Esophagus muscularis mucosa (tissue), 4 donors: Measurements from ENCODE around the gene MTCP1. TPM values are rescaled to one million over a fixed set of nuclear protein-coding genes. Genes with fewer than 3 reads are reported as not detected.
A peak's percentile ranks its signal among the peaks of the same experiment; 100 is the strongest.

Source experiments
- DNase-seq: peaks from one replicate; pipeline ENCODE4 v3.0.0-alpha.2; 2017; ENCODE audit errors: extremely low spot score
- H3K27ac ChIP-seq, 4 donors: fragments of 200-600 bp; sonication (generic); replicated peaks in 1 of 4; 1 replicate in 3 of 4; 2 replicates in 1 of 4; pipeline ENCODE4 v1.5.1; 2016 to 2019; ENCODE audit warnings: mild to moderate bottlenecking in 1 of 4
- H3K27me3 ChIP-seq, 4 donors: fragments of 200-600 bp; sonication (generic); one replicate each; pipeline versions ENCODE4 v1.5.1 to v1.6.0; 2016 to 2019
- H3K36me3 ChIP-seq, 4 donors: fragments of 200-600 bp; sonication (generic); one replicate each; pipeline ENCODE4 v1.5.1; 2016 to 2019
- H3K4me1 ChIP-seq, 4 donors: fragments of 200-600 bp; sonication (generic); one replicate each; pipeline ENCODE4 v1.5.1; 2016 to 2019
- H3K4me3 ChIP-seq, 4 donors: fragments of 200-600 bp; sonication (generic); 1 replicate in 2 of 4; 2 replicates in 2 of 4; pipeline ENCODE4 v1.5.1; 2016 to 2019; ENCODE audit warnings: mild to moderate bottlenecking in 4 of 4, moderate library complexity in 1 of 4
- H3K9me3 ChIP-seq, 4 donors: fragments of 200-600 bp; sonication (generic); 1 replicate in 3 of 4; 2 replicates in 1 of 4; pipeline ENCODE4 v1.5.1; 2016 to 2019
- CTCF ChIP-seq, 3 experiments: fragments of 200-600 bp in 2 of 3; fragments of 450-650 bp in 1 of 3; sonication (generic) in 2 of 3; IDR thresholded peaks; one replicate each; pipeline ENCODE4 v1.5.1; 2017 to 2019; ENCODE audit warnings: antibody characterized with exemption in 3 of 3, mild to moderate bottlenecking in 2 of 3, moderate library complexity in 1 of 3
- EP300 ChIP-seq: sonication (generic); formaldehyde crosslinking; IDR thresholded peaks from one replicate; pipeline ENCODE4 v1.6.1; 2017; ENCODE audit warnings: antibody characterized with exemption
- POLR2A ChIP-seq: fragments of 450-650 bp; IDR thresholded peaks from one replicate; pipeline ENCODE4 v1.6.1; 2017; ENCODE audit warnings: antibody characterized with exemption, moderate library complexity, mild to moderate bottlenecking, low read depth
- POLR2AphosphoS5 ChIP-seq, 2 donors: sonication (generic); formaldehyde crosslinking; IDR thresholded peaks; one replicate each; pipeline ENCODE4 v1.6.1; 2017; ENCODE audit warnings: antibody characterized with exemption in 2 of 2
- WGBS: methylation state at CpG from one replicate; pipeline ENCODE4 v1.1.5; 2018; 5-methylcytosine and 5-hydroxymethylcytosine counted together
- intact Hi-C: fragments of 100-400 bp; cut with DNase I; formaldehyde crosslinking; loops from one replicate; pipeline ENCODE4 v1.15.1; 2023
- total RNA-seq, 4 donors: library from RNA; depleted of rRNA; stranded (reverse); fragments of >200 nt; gene quantifications; one replicate each; pipeline versions ENCODE4 v1.1.0 to v1.2.1, GENCODE V29; 2016

The MTCP1 gene
- total RNA-seq, 4 donors from 2014 or later, result 2.5 to 4.4 (median 4.2) TPM

GRCh38 chrX:155020591-155020990 lies 50.3 kb downstream of the MTCP1 start:
- TF ChIP-seq EP300 (no peak), POLR2AphosphoS5 (IDR thresholded peaks at IDR 0.05) (no peak), POLR2A (no peak), CTCF (IDR thresholded peaks at IDR 0.05) (no peak)
- Histone ChIP-seq H3K9me3 (no peaks in the 10 kb centered on the region), H3K4me1 (no peaks in the 10 kb centered on the region), H3K27me3 (no peaks in the 10 kb centered on the region), H3K27ac (no peak overlapping the region), H3K4me3 (peak overlapping the region in 1 of 4 donors; percentile 24), H3K36me3 (no peaks in the 10 kb centered on the region)
- 71% methylated on average over 3 of the region's 3 CpGs for WGBS
- no peak for DNase-seq
- intact Hi-C loops, result no loop called here

Other genes with a start within 250 kb of the MTCP1 start
- gene SMIM9, start 236.5 kb downstream of the MTCP1 start, total RNA-seq, result not detected
- 10 to 100 TPM in 2 of 4 donors, 1 to 10 TPM in 2; 3.3 to 15.4 (median 8.6) TPM for gene F8A1, start 184.8 kb downstream of the MTCP1 start, total RNA-seq
- 10 to 100 TPM; 17.0 to 30.0 (median 22.3) TPM for gene F8, start 48.4 kb downstream of the MTCP1 start, total RNA-seq
- gene FUNDC2, start 44.3 kb downstream of the MTCP1 start, total RNA-seq, result 10 to 100 TPM; 73.8 to 98.2 (median 95.9) TPM
- 10 to 100 TPM; 28.0 to 36.3 (median 32.9) TPM for gene CMC4, start within 50 bp of the MTCP1 start, total RNA-seq
- 10 to 100 TPM; 10.9 to 18.8 (median 16.8) TPM for gene BRCC3, start 372 bp upstream of the MTCP1 start, total RNA-seq
- gene VBP1, start 145.3 kb upstream of the MTCP1 start, total RNA-seq, result 10 to 100 TPM; 26.5 to 41.5 (median 37.7) TPM
- under 1 TPM in 3 of 4 donors, not detected in 1; 0.50 to 0.98 (median 0.84) TPM for gene RAB39B, start 193.4 kb upstream of the MTCP1 start, total RNA-seq